SIG-M5 treated with dmso at 0.1 percent for 504 hours (cell line): ENCODE measurements around the gene HEBP1.
A peak's percentile ranks its signal among the peaks of the same experiment; 100 is the strongest.

Source experiments
- DNase-seq: peaks from one replicate; lab custom pipeline; 2025; ENCODE audit not compliant: unreplicated experiment; lab: John Stamatoyannopoulos, UW

HEBP1 gene

GRCh38 chr12:12992418-12993130 lies 7.5 kb downstream of the HEBP1 start:
- DNase-seq = peak; percentile 82

- DNase-seq = no peak
Measured at GRCh38 chr12:12990700-12991468, 9.2 kb downstream of the HEBP1 start.

GRCh38 chr12:12987421-12987820 lies 12.6 kb downstream of the HEBP1 start:
- DNase-seq = no peak

- no peak for DNase-seq
Measured at GRCh38 chr12:12986775-12987331, 13.2 kb downstream of the HEBP1 start.

GRCh38 chr12:12985817-12986408 lies 14.2 kb downstream of the HEBP1 start:
- peak; percentile 19 for DNase-seq

GRCh38 chr12:12984149-12984548 lies 15.9 kb downstream of the HEBP1 start:
- DNase-seq = no peak

GRCh38 chr12:12983420-12984035 lies 16.5 kb downstream of the HEBP1 start:
- DNase-seq = peak; percentile 29

GRCh38 chr12:12982331-12982730 lies 17.7 kb downstream of the HEBP1 start:
- no peak for DNase-seq

GRCh38 chr12:12979731-12980259 lies 20.3 kb downstream of the HEBP1 start:
- no peak for DNase-seq

- no peak for DNase-seq
Measured at GRCh38 chr12:12979126-12979525, 20.9 kb downstream of the HEBP1 start.

- no peak for DNase-seq
Measured at GRCh38 chr12:12977231-12977630, 22.8 kb downstream of the HEBP1 start.

- DNase-seq = no peak
Measured at GRCh38 chr12:12976366-12976765, 23.7 kb downstream of the HEBP1 start.

GRCh38 chr12:12975322-12976077 lies 24.6 kb downstream of the HEBP1 start:
- DNase-seq = peak; percentile 60

- DNase-seq = no peak
Measured at GRCh38 chr12:12974211-12974610, 25.9 kb downstream of the HEBP1 start.

GRCh38 chr12:12973019-12973418 lies 27.0 kb downstream of the HEBP1 start:
- no peak for DNase-seq

- no peak for DNase-seq
Measured at GRCh38 chr12:12965836-12966235, 34.2 kb downstream of the HEBP1 start.

- peak; percentile 86 for DNase-seq
Measured at GRCh38 chr12:12964255-12964654, 35.8 kb downstream of the HEBP1 start.

GRCh38 chr12:12960639-12961209 lies 39.3 kb downstream of the HEBP1 start:
- no peak for DNase-seq

GRCh38 chr12:12958886-12959285 lies 41.2 kb downstream of the HEBP1 start:
- no peak for DNase-seq
